WTC11 (cell line): ENCODE measurements around the gene MYO15A. TPM values are rescaled to one million over a fixed set of nuclear protein-coding genes. Genes with fewer than 3 reads are reported as not detected.

Experiments used
- ATAC-seq: fragments of 200-7000 bp; cut with Tn5 transposase; 2 replicates; pipeline ENCODE4 v1.10.0; 2021; ENCODE audit warnings: mild to moderate bottlenecking, moderate library complexity
- CTCF ChIA-PET: fragments of 300-600 bp; sonication (Branson Sonifier 250); formaldehyde crosslinking; loops from one replicate; lab custom pipeline; 2021; ENCODE audit warnings: antibody characterized with exemption; lab: Charles Lee
- POLR2A ChIA-PET: fragments of 350-600 bp; sonication (Branson Sonifier 250); formaldehyde crosslinking; loops from one replicate; lab custom pipeline; 2021; ENCODE audit warnings: antibody characterized with exemption; lab: Charles Lee
- DNase-seq: peaks from one replicate; pipeline ENCODE4 v3.0.0; 2021; ENCODE audit warnings: low spot score
- H3K27ac Mint-ChIP-seq: 2 replicates; pipeline ENCODE4 v1.8.0; 2021; ENCODE audit warnings: mixed read lengths
- H3K27me3 Mint-ChIP-seq: 2 replicates; pipeline ENCODE4 v1.8.0; 2021; ENCODE audit warnings: low read depth, mild to moderate bottlenecking, moderate library complexity, mixed read lengths
- H3K36me3 Mint-ChIP-seq: 2 replicates; pipeline ENCODE4 v1.8.0; 2021; ENCODE audit warnings: mixed read lengths
- H3K4me1 Mint-ChIP-seq: 2 replicates; pipeline ENCODE4 v1.8.0; 2022; ENCODE audit warnings: mixed read lengths
- H3K4me3 Mint-ChIP-seq: 2 replicates; pipeline ENCODE4 v1.8.0; 2021; ENCODE audit warnings: mild to moderate bottlenecking, moderate library complexity, mixed read lengths
- H3K9me3 Mint-ChIP-seq: 2 replicates; pipeline ENCODE4 v1.8.0; 2021; ENCODE audit warnings: mixed read lengths
- CREB1 ChIP-seq: sonication (generic); formaldehyde crosslinking; IDR thresholded peaks from 2 replicates; pipeline ENCODE4 v1.8.0; 2023; ENCODE audit warnings: mild to moderate bottlenecking, missing genetic modification reagents
- FOXK1 ChIP-seq: sonication (generic); formaldehyde crosslinking; IDR thresholded peaks from 2 replicates; pipeline ENCODE4 v1.8.0; 2022; ENCODE audit warnings: mild to moderate bottlenecking, moderate library complexity, missing genetic modification reagents
- HMGA2 ChIP-seq: fragments of 250-450 bp; sonication (Bioruptor Pico); IDR thresholded peaks from 2 replicates; pipeline ENCODE4 v1.4.0; 2021; ENCODE audit warnings: mild to moderate bottlenecking, moderate library complexity
- NFATC4 ChIP-seq: fragments of 250-450 bp; sonication (Bioruptor Pico); IDR thresholded peaks from 2 replicates; pipeline ENCODE4 v1.9.0; 2021; ENCODE audit warnings: mild to moderate bottlenecking
- PRRX2 ChIP-seq: fragments of 250-450 bp; sonication (Bioruptor Pico); IDR thresholded peaks from 2 replicates; pipeline ENCODE4 v1.8.0; 2021; ENCODE audit warnings: mild to moderate bottlenecking
- SOX15 ChIP-seq: fragments of 250-450 bp; sonication (Bioruptor Pico); IDR thresholded peaks from 2 replicates; pipeline ENCODE4 v1.9.0; 2021; ENCODE audit warnings: mild to moderate bottlenecking
- SP1 ChIP-seq: sonication (generic); formaldehyde crosslinking; conservative IDR thresholded peaks from 2 replicates; pipeline ENCODE4 v1.8.1; 2022; ENCODE audit warnings: missing genetic modification reagents
- TEAD4 ChIP-seq: sonication (generic); formaldehyde crosslinking; IDR thresholded peaks from 2 replicates; pipeline ENCODE4 v1.8.0; 2022; ENCODE audit warnings: mild to moderate bottlenecking, missing genetic modification reagents
- TP53 ChIP-seq: sonication (generic); formaldehyde crosslinking; IDR thresholded peaks from 2 replicates; pipeline ENCODE4 v1.8.1; 2023; ENCODE audit warnings: mild to moderate bottlenecking, missing genetic modification reagents
- ZBTB21 ChIP-seq: sonication (generic); formaldehyde crosslinking; IDR thresholded peaks from 2 replicates; pipeline ENCODE4 v1.8.1; 2023; ENCODE audit warnings: mild to moderate bottlenecking, missing genetic modification reagents, borderline replicate concordance
- ZNF138 ChIP-seq: sonication (generic); formaldehyde crosslinking; conservative IDR thresholded peaks from 2 replicates; pipeline ENCODE4 v1.8.1; 2022; ENCODE audit warnings: mild to moderate bottlenecking, moderate library complexity, missing genetic modification reagents
- ZNF219 ChIP-seq: sonication (generic); formaldehyde crosslinking; IDR thresholded peaks from 2 replicates; pipeline ENCODE4 v1.8.0; 2023; ENCODE audit warnings: missing genetic modification reagents, mild to moderate bottlenecking, borderline replicate concordance
- total RNA-seq: library from RNA; stranded (reverse); gene quantifications from 3 replicates; pipeline ENCODE4 v1.2.3, GENCODE V29; 2021
- TF ChIP-seq, protein P1 (sequence below): sonication (generic); formaldehyde crosslinking; IDR thresholded peaks from 2 replicates; pipeline ENCODE4 v1.8.0; 2022; ENCODE audit warnings: mild to moderate bottlenecking, missing genetic modification reagents
- TF ChIP-seq, protein P2 (sequence below): sonication (generic); formaldehyde crosslinking; IDR thresholded peaks from 2 replicates; pipeline ENCODE4 v1.8.1; 2022; ENCODE audit warnings: missing genetic modification reagents, borderline replicate concordance
- TF ChIP-seq, protein P3 (sequence below): sonication (generic); formaldehyde crosslinking; IDR thresholded peaks from 2 replicates; pipeline ENCODE4 v1.8.1; 2022; ENCODE audit warnings: mild to moderate bottlenecking, missing genetic modification reagents, moderate library complexity, borderline replicate concordance
- TF ChIP-seq, protein P4 (sequence below): sonication (generic); formaldehyde crosslinking; IDR thresholded peaks from 2 replicates; pipeline ENCODE4 v1.8.0; 2022; ENCODE audit warnings: mild to moderate bottlenecking, missing genetic modification reagents
- TF ChIP-seq, protein P5 (sequence below): fragments of 250-450 bp; sonication (Bioruptor Pico); IDR thresholded peaks from 2 replicates; pipeline ENCODE4 v1.9.0; 2021; ENCODE audit warnings: moderate library complexity, mild to moderate bottlenecking, inconsistent platforms, borderline replicate concordance
- TF ChIP-seq, protein P6 (sequence below): fragments of 250-450 bp; sonication (Bioruptor Pico); conservative IDR thresholded peaks from 2 replicates; pipeline ENCODE4 v1.9.0; 2021; ENCODE audit warnings: mild to moderate bottlenecking

The MYO15A gene
- total RNA-seq, 1 experiment from 2014 or later, result 2.6 TPM

DNA sequence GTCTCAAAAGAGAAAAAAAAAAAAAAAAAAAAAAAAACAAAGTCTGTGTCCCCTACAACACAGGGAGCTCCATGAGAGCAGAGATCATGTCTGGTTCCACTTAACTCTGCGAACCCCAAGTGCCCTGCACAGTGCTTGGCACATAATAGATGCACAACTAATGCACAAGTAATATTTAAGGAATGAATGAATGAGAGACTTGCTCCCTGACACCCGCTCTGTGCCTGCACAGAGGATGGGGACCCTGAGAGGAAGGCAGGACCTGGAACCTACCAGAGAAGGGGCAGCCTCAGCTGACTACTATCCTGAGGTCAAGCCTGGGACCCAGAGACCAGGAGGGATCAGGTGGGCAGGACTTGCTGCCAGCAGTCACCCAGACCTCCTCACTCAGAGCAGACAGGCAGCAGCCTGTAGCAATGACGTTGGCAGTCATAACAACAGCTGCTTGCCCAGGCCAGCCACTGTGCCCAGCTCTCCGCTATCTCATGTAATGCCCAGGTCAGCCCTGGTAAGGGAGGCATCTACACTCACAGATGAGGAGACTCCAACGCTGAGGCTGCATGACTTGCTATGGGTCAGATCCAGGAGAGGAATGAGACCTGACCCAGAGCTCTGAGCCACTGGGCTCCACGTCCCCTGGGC lies 2.9 kb downstream of the MYO15A start:
- Mint-ChIP-seq H3K4me3 (no peak overlapping the region), H3K9me3 (no peaks in the 10 kb centered on the region), H3K27ac (peak overlapping the region; percentile 32; the same call in 1 of the 2 replicates), H3K36me3 (peaks cover 3% of the 10 kb centered on the region; the same call in 1 of the 2 replicates), H3K27me3 (no peaks in the 10 kb centered on the region), H3K4me1 (peaks cover 7% of the 10 kb centered on the region)
- no peak for TF ChIP-seq CREB1 (CRISPR knock-in tag)
- no peak for TF ChIP-seq ZNF138 (CRISPR knock-in tag)
- TF ChIP-seq, protein P1, sequence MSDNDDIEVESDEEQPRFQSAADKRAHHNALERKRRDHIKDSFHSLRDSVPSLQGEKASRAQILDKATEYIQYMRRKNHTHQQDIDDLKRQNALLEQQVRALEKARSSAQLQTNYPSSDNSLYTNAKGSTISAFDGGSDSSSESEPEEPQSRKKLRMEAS (CRISPR knock-in tag), result no peak
- TF ChIP-seq, protein P2, sequence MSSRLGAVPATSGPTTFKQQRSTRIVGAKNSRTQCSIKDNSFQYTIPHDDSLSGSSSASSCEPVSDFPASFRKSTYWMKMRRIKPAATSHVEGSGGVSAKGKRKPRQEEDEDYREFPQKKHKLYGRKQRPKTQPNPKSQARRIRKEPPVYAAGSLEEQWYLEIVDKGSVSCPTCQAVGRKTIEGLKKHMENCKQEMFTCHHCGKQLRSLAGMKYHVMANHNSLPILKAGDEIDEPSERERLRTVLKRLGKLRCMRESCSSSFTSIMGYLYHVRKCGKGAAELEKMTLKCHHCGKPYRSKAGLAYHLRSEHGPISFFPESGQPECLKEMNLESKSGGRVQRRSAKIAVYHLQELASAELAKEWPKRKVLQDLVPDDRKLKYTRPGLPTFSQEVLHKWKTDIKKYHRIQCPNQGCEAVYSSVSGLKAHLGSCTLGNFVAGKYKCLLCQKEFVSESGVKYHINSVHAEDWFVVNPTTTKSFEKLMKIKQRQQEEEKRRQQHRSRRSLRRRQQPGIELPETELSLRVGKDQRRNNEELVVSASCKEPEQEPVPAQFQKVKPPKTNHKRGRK (CRISPR knock-in tag), result no peak
- TF ChIP-seq HMGA2 (CRISPR knock-in tag), result no peak
- TF ChIP-seq ZNF219 (CRISPR knock-in tag), result no peak
- no peak for TF ChIP-seq NFATC4 (CRISPR knock-in tag)
- TF ChIP-seq, protein P3, sequence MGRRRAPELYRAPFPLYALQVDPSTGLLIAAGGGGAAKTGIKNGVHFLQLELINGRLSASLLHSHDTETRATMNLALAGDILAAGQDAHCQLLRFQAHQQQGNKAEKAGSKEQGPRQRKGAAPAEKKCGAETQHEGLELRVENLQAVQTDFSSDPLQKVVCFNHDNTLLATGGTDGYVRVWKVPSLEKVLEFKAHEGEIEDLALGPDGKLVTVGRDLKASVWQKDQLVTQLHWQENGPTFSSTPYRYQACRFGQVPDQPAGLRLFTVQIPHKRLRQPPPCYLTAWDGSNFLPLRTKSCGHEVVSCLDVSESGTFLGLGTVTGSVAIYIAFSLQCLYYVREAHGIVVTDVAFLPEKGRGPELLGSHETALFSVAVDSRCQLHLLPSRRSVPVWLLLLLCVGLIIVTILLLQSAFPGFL, result no peak
- TF ChIP-seq, protein P4, sequence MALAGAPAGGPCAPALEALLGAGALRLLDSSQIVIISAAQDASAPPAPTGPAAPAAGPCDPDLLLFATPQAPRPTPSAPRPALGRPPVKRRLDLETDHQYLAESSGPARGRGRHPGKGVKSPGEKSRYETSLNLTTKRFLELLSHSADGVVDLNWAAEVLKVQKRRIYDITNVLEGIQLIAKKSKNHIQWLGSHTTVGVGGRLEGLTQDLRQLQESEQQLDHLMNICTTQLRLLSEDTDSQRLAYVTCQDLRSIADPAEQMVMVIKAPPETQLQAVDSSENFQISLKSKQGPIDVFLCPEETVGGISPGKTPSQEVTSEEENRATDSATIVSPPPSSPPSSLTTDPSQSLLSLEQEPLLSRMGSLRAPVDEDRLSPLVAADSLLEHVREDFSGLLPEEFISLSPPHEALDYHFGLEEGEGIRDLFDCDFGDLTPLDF, result no peak
- TF ChIP-seq, protein P5, sequence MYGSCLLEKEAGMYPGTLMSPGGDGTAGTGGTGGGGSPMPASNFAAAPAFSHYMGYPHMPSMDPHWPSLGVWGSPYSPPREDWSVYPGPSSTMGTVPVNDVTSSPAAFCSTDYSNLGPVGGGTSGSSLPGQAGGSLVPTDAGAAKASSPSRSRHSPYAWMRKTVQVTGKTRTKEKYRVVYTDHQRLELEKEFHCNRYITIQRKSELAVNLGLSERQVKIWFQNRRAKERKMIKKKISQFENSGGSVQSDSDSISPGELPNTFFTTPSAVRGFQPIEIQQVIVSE (CRISPR knock-in tag), result no peak
- ChIA-PET POLR2A (no interaction called here), CTCF (interaction anchor here (0.5 to 0.7 kb wide), 2 partner anchors 18 to 135 kb away, joined by 3 read pairs; no protein-coding TSS in a partner anchor)
- DNase-seq, result no peak
- no peak for ATAC-seq

DNA sequence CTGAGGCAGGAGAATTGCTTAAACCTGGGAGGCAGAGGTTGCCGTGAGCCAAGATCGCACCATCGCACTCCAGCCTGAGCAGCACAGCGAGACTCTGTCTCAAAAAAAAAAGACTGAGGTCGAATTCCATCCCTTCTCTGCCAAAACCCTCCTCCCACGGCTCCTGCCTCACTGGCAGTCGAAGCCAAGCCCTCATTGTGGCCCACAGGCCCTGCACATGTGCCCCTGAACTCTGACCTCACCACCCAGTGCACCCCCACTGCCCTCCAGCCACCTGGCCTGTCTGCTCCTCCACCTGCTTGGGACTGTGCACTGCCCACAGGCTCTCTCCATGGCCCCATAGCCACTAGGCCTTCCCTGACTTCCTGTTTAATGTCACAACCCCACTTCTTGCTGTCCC lies 7.0 kb downstream of the MYO15A start:
- DNase-seq (no peak), ATAC-seq (no peak)
- Mint-ChIP-seq H3K9me3 (peaks cover 6% of the 10 kb centered on the region), H3K36me3 (peaks cover 4% of the 10 kb centered on the region), H3K4me1 (peaks cover 7% of the 10 kb centered on the region), H3K27me3 (no peaks in the 10 kb centered on the region), H3K4me3 (no peak overlapping the region), H3K27ac (no peak overlapping the region)
- CTCF ChIA-PET, result no interaction called here
- POLR2A ChIA-PET, result no interaction called here
- no peak for TF ChIP-seq TP53 (CRISPR knock-in tag)
- no peak for TF ChIP-seq SP1 (CRISPR knock-in tag)
- no peak for TF ChIP-seq TEAD4 (CRISPR knock-in tag)
- TF ChIP-seq FOXK1 (CRISPR knock-in tag), result no peak
- no peak for TF ChIP-seq PRRX2 (CRISPR knock-in tag)
- TF ChIP-seq, protein P6, sequence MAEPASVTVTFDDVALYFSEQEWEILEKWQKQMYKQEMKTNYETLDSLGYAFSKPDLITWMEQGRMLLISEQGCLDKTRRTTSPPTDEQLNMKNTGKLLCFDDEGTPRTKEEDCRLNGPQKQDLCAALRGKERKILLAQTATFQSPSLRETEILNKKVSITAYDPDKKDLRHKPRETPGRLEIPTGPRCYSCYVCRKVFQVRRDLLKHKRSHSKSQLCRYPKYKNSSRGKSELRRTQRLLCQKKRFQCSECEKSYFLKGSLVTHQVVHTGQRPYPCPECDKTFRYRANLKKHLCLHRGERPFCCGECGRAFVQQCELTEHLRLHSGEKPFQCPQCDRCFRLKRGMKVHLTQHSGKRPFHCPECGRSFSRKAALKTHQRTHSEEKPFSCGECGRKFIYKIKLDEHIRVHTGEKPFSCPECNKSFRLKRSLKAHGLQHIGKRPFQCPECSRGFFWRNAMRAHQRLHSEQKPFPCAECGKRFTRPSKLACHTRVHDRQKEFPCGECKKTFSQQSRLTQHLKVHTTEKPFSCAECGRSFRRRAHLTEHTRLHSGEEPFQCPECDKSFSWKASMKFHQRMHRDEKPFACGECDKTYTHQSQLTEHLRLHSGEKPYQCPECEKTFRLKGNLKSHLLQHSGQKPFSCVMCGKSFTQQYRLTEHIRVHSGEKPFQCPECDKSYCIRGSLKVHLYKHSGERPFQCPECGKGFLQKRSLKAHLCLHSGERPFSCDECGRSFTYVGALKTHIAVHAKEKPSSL, result no peak
- TF ChIP-seq SOX15 (CRISPR knock-in tag), result no peak
- no peak for TF ChIP-seq ZBTB21 (CRISPR knock-in tag)
- TF ChIP-seq, protein P4, result no peak
- TF ChIP-seq NFATC4 (CRISPR knock-in tag), result no peak
